Panc1 (cell line): Measurements from ENCODE around the gene MCF2L. TPM values are rescaled to one million over a fixed set of nuclear protein-coding genes. Genes with fewer than 3 reads are reported as not detected.

Source experiments
- ATAC-seq: fragments of 200-7000 bp; cut with Tn5 transposase; 2 replicates; pipeline ENCODE4 v1.9.1; 2020; ENCODE audit warnings: mild to moderate bottlenecking, moderate library complexity
- BruUV-seq: library from RNA; stranded (reverse); fragments of 400-500 nt; replicated peaks from 2 replicates; lab custom pipeline; 2021; lab: Mats Ljungman, UMichigan
- CTCF ChIA-PET: fragments of 300-600 bp; sonication (Branson Sonifier 250); formaldehyde crosslinking; loops from one replicate; lab custom pipeline; 2022; ENCODE audit warnings: antibody characterized with exemption; lab: Charles Lee
- POLR2A ChIA-PET: fragments of 300-600 bp; sonication (Branson Sonifier 250); formaldehyde crosslinking; loops from one replicate; lab custom pipeline; 2022; ENCODE audit warnings: antibody characterized with exemption; lab: Charles Lee
- DNase-seq: peaks from one replicate; pipeline ENCODE4 v3.0.0-alpha.2; 2010; ENCODE audit warnings: low read depth, low spot score
- H3K27ac ChIP-seq: 2 replicates; pipeline ENCODE4 v1.5.1; 2011; ENCODE audit warnings: mild to moderate bottlenecking, low read length, inconsistent platforms
- H3K27me3 ChIP-seq: fragments of 200-500 bp; sonication (Bioruptor generic); 2 replicates; pipeline ENCODE4 v1.6.0; 2014; ENCODE audit warnings: low read length, inconsistent platforms; ENCODE audit not compliant: control insufficient read depth, insufficient read depth
- H3K36me3 ChIP-seq: fragments of 200-500 bp; sonication (Bioruptor generic); 2 replicates; pipeline ENCODE4 v1.5.1; 2014; ENCODE audit warnings: inconsistent platforms, mild to moderate bottlenecking, low read length, moderate library complexity; ENCODE audit not compliant: control insufficient read depth, insufficient read depth
- H3K4me1 ChIP-seq: 2 replicates; pipeline ENCODE4 v1.5.1; 2011; ENCODE audit warnings: inconsistent platforms, mild to moderate bottlenecking, low read length, moderate library complexity; ENCODE audit not compliant: control insufficient read depth, insufficient read depth
- H3K4me3 ChIP-seq, 2 experiments: 2 replicates each; pipeline ENCODE4 v1.5.1; 2011 to 2012; ENCODE audit warnings: low read depth in 2 of 2, low read length in 2 of 2, mild to moderate bottlenecking in 2 of 2, inconsistent platforms in 1 of 2, moderate library complexity in 1 of 2
- H3K9me3 ChIP-seq: fragments of 200-500 bp; sonication (Bioruptor generic); 2 replicates; pipeline ENCODE4 v1.5.1; 2014; ENCODE audit warnings: low read depth, mild to moderate bottlenecking, inconsistent platforms, low read length, moderate library complexity; ENCODE audit not compliant: control insufficient read depth, insufficient read depth
- CTCF ChIP-seq: fragments of 450-650 bp; IDR thresholded peaks from 2 replicates; pipeline ENCODE4 v1.5.1; 2017; ENCODE audit warnings: mild to moderate bottlenecking
- POLR2AphosphoS5 ChIP-seq: IDR thresholded peaks from 2 replicates; pipeline ENCODE4 v1.6.1; 2012; ENCODE audit warnings: mild to moderate bottlenecking, low read depth, low read length, moderate library complexity
- SIN3A ChIP-seq: IDR thresholded peaks from 2 replicates; pipeline ENCODE4 v1.6.1; 2012; ENCODE audit warnings: low read depth, mild to moderate bottlenecking, low read length, moderate library complexity, borderline replicate concordance; ENCODE audit not compliant: insufficient read depth
- TCF7L2 ChIP-seq: IDR thresholded peaks from 2 replicates; pipeline ENCODE4 v1.6.1; 2011; ENCODE audit warnings: mild to moderate bottlenecking, low read depth, low read length, inconsistent platforms
- in situ Hi-C: cut with HindIII; loops from 2 replicates; pipeline ENCODE4 v1.10.0; 2016; ENCODE audit warnings: low sequenced_read_pairs, low pct_unique_long_range_greater_than_20kb
- intact Hi-C: fragments of 100-400 bp; cut with micrococcal nuclease; formaldehyde crosslinking; loops from one replicate; pipeline ENCODE4 v1.10.0; 2022; ENCODE audit not compliant: unreplicated experiment
- total RNA-seq: library from RNA; stranded (reverse); gene quantifications from one replicate; pipeline ENCODE4 v1.2.1, GENCODE V29; 2021; ENCODE audit not compliant: unreplicated experiment
- TF ChIP-seq, protein P1 (sequence below), 2 experiments: IDR thresholded peaks; 2 replicates each; pipeline ENCODE4 v1.6.1; 2011 to 2012; ENCODE audit warnings: low read depth in 2 of 2, control low read depth in 1 of 2, low read length in 1 of 2, mild to moderate bottlenecking in 1 of 2, moderate library complexity in 1 of 2; ENCODE audit not compliant: insufficient read depth in 1 of 2

MCF2L gene
- total RNA-seq, 1 experiment from 2014 or later: 0.57 TPM

- H3K27me3 ChIP-seq: no peaks in the 10 kb centered on the region
- DNase-seq (no peak), ATAC-seq (no peak)
- no TSS peak for BruUV-seq
- TF ChIP-seq, protein P1, sequence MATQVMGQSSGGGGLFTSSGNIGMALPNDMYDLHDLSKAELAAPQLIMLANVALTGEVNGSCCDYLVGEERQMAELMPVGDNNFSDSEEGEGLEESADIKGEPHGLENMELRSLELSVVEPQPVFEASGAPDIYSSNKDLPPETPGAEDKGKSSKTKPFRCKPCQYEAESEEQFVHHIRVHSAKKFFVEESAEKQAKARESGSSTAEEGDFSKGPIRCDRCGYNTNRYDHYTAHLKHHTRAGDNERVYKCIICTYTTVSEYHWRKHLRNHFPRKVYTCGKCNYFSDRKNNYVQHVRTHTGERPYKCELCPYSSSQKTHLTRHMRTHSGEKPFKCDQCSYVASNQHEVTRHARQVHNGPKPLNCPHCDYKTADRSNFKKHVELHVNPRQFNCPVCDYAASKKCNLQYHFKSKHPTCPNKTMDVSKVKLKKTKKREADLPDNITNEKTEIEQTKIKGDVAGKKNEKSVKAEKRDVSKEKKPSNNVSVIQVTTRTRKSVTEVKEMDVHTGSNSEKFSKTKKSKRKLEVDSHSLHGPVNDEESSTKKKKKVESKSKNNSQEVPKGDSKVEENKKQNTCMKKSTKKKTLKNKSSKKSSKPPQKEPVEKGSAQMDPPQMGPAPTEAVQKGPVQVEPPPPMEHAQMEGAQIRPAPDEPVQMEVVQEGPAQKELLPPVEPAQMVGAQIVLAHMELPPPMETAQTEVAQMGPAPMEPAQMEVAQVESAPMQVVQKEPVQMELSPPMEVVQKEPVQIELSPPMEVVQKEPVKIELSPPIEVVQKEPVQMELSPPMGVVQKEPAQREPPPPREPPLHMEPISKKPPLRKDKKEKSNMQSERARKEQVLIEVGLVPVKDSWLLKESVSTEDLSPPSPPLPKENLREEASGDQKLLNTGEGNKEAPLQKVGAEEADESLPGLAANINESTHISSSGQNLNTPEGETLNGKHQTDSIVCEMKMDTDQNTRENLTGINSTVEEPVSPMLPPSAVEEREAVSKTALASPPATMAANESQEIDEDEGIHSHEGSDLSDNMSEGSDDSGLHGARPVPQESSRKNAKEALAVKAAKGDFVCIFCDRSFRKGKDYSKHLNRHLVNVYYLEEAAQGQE (IDR thresholded peaks at IDR 0.05; ENCODE audit: insufficient read depth in 1 of 2, low read depth in 2 of 2, low read length in 1 of 2): no peak
- no peak for TF ChIP-seq SIN3A
- no peak for TF ChIP-seq POLR2AphosphoS5
- TF ChIP-seq TCF7L2: no peak
- TF ChIP-seq CTCF: no peak
- no peaks in the 10 kb centered on the region for H3K36me3 ChIP-seq
- no peaks in the 10 kb centered on the region for H3K9me3 ChIP-seq
- intact Hi-C loops (no loop called here), in situ Hi-C loops (no loop called here)
- peaks cover 8% of the 10 kb centered on the region for H3K4me1 ChIP-seq
- ChIA-PET CTCF (no interaction called here), POLR2A (no interaction called here)
- H3K4me3 ChIP-seq: no peak overlapping the region
- no peak overlapping the region for H3K27ac ChIP-seq
Observed at GRCh38 chr13:113109151-113110047, 140.4 kb downstream of the MCF2L start.

DNA sequence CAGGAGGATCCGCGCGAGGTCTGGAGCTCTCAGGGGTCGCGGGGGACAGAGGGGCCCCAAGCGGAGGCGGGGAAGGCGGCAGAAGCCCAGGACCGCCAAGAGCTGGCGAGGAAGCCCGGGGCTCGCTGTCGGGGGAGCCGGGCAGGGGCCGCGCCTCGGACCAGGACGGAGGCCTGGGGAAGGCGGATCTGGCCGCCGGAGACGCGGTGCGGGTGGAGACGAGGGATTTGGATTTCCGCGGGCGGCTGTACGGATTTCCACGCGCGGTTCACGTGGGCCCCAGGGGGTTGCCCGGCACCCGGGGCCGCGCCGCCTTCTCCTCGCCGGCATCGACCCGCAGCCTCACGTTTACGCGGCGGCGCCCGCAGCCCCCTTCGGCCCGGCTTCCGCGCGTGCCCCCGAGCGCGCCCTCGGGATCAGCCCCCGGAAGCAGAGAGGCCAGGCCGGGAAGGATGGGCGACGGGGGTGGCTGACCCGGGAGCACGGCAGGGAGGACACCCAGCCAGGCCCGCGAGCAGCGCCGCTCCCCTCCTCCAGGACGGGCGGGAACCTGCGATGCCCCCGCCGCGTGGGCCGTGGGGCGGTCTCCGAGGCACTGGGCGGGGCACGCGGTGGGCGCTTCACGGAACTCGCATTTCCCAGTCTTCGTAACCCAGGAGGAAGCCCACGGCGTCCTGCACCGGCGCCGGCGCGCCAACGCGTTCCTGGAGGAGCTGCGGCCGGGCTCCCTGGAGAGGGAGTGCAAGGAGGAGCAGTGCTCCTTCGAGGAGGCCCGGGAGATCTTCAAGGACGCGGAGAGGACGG, 141.2 kb downstream of the MCF2L start:
- Histone ChIP-seq H3K27ac (no peak overlapping the region), H3K9me3 (no peaks in the 10 kb centered on the region), H3K27me3 (no peaks in the 10 kb centered on the region), H3K4me1 (peaks cover 4% of the 10 kb centered on the region), H3K4me3 (no peak overlapping the region), H3K36me3 (no peaks in the 10 kb centered on the region)
- ATAC-seq (no peak), DNase-seq (no peak)
- intact Hi-C loops (no loop called here), in situ Hi-C loops (no loop called here)
- no TSS peak for BruUV-seq
- no peak for TF ChIP-seq SIN3A
- no peak for TF ChIP-seq POLR2AphosphoS5
- TF ChIP-seq TCF7L2: no peak
- TF ChIP-seq, protein P1 (IDR thresholded peaks at IDR 0.05; ENCODE audit: insufficient read depth in 1 of 2, low read depth in 2 of 2, low read length in 1 of 2): no peak
- TF ChIP-seq CTCF: no peak
- ChIA-PET CTCF (no interaction called here), POLR2A (no interaction called here)
